ENCODE measurements around the gene TPH2. TPM values are rescaled to one million over a fixed set of nuclear protein-coding genes. Genes with fewer than 3 reads are reported as not detected.

The TPH2 gene
- total and polyA plus RNA-seq, 2 of the 13 experiments (the other 11 are each of a cell fraction or from before 2014, with no cell fraction given), result not detected

DNA sequence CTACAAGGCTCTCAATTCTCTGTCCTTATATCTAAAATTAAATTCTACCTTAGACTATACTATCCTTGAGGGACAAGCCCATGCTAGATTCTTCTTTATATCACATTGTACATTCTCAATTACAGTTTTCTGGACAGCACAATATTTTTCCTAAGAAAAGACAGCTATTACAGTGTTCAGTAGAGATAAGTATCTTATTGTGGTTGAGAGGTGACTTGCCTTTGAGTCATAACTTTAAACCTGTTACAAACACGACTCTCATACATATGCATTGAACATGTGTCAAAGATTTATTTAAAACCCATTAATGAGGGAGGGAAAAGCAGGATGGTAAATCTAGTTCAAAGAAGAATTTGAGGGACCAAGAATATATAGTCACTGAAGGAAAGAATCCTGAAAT, 61.1 kb downstream of the TPH2 start:
- no peaks in the 10 kb centered on the region; a peak in 1 of 5 replicates for H3K27me3 ChIP-seq (ENCODE audit: control insufficient read depth in 1 of 2, insufficient read depth in 2 of 2, low read length in 2 of 2)
- CTCF ChIA-PET (ENCODE audit: low intra/inter-chr PET ratio, low total read pairs), result no interaction called here
- in situ Hi-C loops (cut with HindIII; ENCODE audit: extremely low pct_ligation_motif_present, low pct_unique_long_range_greater_than_20kb) (no loop called here), intact Hi-C loops (cut with micrococcal nuclease; ENCODE audit: unreplicated experiment) (no loop called here)
- H3K4me2 ChIP-seq (ENCODE audit: low read depth, low read length), result no peak overlapping the region
- WGBS (ENCODE audit: low lambda C conversion rate), result 6% methylated on average over 1 of the region's 1 CpG
- H3K4me3 ChIP-seq (replicated peaks in 1 of 3; ENCODE audit: insufficient read depth in 1 of 3, low read depth in 2 of 3, low read length in 3 of 3), result no peak overlapping the region
- no peaks in the 10 kb centered on the region for H3K9me3 ChIP-seq (ENCODE audit: low read length)
- no TSS peak for BruUV-seq (replicated peaks)
- FAIRE-seq (no peak), DNase-seq (ENCODE audit: low spot score) (no peak), ATAC-seq (no peak)
- no peak overlapping the region for H3K9ac ChIP-seq (ENCODE audit: insufficient read depth, low read depth, low read length)
- H2AFZ ChIP-seq (ENCODE audit: low read length), result no peak overlapping the region
- H4K20me1 ChIP-seq (ENCODE audit: insufficient read depth, low read length), result no peaks in the 10 kb centered on the region
- no peaks in the 10 kb centered on the region for H3K79me2 ChIP-seq (ENCODE audit: insufficient read depth, low read length)
- no peak overlapping the region for H3K27ac ChIP-seq (ENCODE audit: extremely low read length, insufficient read depth, low read length)
- no peaks in the 10 kb centered on the region for H3K36me3 ChIP-seq (replicated peaks in 1 of 2; ENCODE audit: control insufficient read depth in 1 of 2, insufficient read depth in 2 of 2, low read length in 2 of 2)
- peaks cover 9% of the 10 kb centered on the region; the same call in 1 of the 2 replicates for H3K4me1 ChIP-seq (ENCODE audit: insufficient read depth, low read length)
- POLR2A ChIA-PET, result no interaction called here
- TF ChIP-seq SOX13 (IDR thresholded peaks at IDR 0.05) (no peak), SOX13 (CRISPR knock-in tag; conservative IDR thresholded peaks at IDR 0.05 in 1 of 2, IDR thresholded peaks at IDR 0.05 in 1 of 2) (no peak), ZNF451 (CRISPR knock-in tag; IDR thresholded peaks at IDR 0.05) (no peak), MNT (IDR thresholded peaks at IDR 0.05) (no peak), RNF2 (conservative IDR thresholded peaks at IDR 0.05; ENCODE audit: low read depth) (no peak), ZFY (CRISPR knock-in tag; IDR thresholded peaks at IDR 0.05) (no peak), SMARCE1 (IDR thresholded peaks at IDR 0.05; ENCODE audit: borderline replicate concordance) (no peak), ZFP1 (CRISPR knock-in tag; IDR thresholded peaks at IDR 0.05) (no peak), GLI4 (CRISPR knock-in tag; IDR thresholded peaks at IDR 0.05; ENCODE audit: borderline replicate concordance) (no peak), ARID3A (IDR thresholded peaks at IDR 0.05; ENCODE audit: low read depth, low read length) (no peak), ZNF766 (CRISPR knock-in tag; IDR thresholded peaks at IDR 0.05; ENCODE audit: borderline replicate concordance) (no peak), HMG20A (CRISPR knock-in tag; IDR thresholded peaks at IDR 0.05; ENCODE audit: borderline replicate concordance) (no peak)
- TF ChIP-seq, protein P1, sequence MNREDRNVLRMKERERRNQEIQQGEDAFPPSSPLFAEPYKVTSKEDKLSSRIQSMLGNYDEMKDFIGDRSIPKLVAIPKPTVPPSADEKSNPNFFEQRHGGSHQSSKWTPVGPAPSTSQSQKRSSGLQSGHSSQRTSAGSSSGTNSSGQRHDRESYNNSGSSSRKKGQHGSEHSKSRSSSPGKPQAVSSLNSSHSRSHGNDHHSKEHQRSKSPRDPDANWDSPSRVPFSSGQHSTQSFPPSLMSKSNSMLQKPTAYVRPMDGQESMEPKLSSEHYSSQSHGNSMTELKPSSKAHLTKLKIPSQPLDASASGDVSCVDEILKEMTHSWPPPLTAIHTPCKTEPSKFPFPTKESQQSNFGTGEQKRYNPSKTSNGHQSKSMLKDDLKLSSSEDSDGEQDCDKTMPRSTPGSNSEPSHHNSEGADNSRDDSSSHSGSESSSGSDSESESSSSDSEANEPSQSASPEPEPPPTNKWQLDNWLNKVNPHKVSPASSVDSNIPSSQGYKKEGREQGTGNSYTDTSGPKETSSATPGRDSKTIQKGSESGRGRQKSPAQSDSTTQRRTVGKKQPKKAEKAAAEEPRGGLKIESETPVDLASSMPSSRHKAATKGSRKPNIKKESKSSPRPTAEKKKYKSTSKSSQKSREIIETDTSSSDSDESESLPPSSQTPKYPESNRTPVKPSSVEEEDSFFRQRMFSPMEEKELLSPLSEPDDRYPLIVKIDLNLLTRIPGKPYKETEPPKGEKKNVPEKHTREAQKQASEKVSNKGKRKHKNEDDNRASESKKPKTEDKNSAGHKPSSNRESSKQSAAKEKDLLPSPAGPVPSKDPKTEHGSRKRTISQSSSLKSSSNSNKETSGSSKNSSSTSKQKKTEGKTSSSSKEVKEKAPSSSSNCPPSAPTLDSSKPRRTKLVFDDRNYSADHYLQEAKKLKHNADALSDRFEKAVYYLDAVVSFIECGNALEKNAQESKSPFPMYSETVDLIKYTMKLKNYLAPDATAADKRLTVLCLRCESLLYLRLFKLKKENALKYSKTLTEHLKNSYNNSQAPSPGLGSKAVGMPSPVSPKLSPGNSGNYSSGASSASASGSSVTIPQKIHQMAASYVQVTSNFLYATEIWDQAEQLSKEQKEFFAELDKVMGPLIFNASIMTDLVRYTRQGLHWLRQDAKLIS (CRISPR knock-in tag; IDR thresholded peaks at IDR 0.05), result no peak
- TF ChIP-seq, protein P2, sequence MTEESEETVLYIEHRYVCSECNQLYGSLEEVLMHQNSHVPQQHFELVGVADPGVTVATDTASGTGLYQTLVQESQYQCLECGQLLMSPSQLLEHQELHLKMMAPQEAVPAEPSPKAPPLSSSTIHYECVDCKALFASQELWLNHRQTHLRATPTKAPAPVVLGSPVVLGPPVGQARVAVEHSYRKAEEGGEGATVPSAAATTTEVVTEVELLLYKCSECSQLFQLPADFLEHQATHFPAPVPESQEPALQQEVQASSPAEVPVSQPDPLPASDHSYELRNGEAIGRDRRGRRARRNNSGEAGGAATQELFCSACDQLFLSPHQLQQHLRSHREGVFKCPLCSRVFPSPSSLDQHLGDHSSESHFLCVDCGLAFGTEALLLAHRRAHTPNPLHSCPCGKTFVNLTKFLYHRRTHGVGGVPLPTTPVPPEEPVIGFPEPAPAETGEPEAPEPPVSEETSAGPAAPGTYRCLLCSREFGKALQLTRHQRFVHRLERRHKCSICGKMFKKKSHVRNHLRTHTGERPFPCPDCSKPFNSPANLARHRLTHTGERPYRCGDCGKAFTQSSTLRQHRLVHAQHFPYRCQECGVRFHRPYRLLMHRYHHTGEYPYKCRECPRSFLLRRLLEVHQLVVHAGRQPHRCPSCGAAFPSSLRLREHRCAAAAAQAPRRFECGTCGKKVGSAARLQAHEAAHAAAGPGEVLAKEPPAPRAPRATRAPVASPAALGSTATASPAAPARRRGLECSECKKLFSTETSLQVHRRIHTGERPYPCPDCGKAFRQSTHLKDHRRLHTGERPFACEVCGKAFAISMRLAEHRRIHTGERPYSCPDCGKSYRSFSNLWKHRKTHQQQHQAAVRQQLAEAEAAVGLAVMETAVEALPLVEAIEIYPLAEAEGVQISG (CRISPR knock-in tag; IDR thresholded peaks at IDR 0.05), result no peak
- TF ChIP-seq, protein P3, sequence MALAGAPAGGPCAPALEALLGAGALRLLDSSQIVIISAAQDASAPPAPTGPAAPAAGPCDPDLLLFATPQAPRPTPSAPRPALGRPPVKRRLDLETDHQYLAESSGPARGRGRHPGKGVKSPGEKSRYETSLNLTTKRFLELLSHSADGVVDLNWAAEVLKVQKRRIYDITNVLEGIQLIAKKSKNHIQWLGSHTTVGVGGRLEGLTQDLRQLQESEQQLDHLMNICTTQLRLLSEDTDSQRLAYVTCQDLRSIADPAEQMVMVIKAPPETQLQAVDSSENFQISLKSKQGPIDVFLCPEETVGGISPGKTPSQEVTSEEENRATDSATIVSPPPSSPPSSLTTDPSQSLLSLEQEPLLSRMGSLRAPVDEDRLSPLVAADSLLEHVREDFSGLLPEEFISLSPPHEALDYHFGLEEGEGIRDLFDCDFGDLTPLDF (CRISPR knock-in tag; IDR thresholded peaks at IDR 0.05), result no peak

Data from HepG2 (cell line).